ENCODE measurements around the gene TMEM273.

Gene TMEM273

GRCh38 chr10:49167425-49168170, 20.6 kb downstream of the TMEM273 start:
- TF ChIP-seq GATA3 (IDR thresholded peaks at IDR 0.05; ENCODE audit: low read depth, low read length): no peak
- TF ChIP-seq GATA2 (IDR thresholded peaks at IDR 0.05; ENCODE audit: low read depth, low read length): no peak

DNA sequence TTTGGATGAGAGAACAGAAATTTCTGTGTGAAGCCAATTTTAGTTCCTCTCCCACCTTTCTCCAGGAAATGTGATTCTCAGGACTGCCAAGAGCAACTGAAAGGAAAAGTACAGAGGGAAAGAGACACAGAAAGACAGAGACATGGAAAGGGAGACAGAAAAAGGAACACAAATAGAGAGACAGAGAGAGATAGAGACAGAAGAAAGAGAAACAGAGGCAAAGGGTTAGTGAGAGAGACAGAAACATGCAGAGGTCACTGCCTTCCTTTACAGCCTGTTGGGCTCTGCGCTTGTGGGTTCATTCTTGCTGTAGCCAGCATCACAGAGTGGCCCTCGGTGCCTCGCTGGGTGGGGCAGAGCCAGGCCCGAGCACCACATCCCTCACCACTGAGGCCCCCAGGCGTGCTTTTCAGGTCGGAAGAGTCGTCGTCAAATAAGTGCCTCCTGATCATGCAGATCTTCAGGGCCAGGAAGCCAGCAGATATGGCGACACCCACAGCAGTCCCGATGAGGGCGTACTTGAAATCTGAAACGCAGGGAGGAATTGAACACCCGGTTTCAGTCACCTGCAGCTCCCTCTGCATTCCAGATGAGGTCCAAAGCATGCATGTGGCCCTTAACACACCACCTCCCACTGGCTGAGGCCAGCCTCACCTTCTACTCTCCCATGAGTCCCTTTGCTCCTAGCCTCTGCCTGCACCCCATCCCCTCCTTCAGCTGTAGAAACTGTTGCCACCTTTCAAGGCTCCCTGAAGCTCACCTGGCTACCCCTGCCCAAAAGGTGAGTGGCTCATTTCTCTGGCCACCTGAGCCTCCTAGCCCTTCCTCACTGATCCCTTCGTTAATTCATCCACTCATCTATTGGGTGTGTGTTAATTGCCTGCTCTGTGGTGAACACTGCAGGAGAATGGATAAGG, 21.4 kb downstream of the TMEM273 start:
- TF ChIP-seq GATA2 (IDR thresholded peaks at IDR 0.05; ENCODE audit: low read depth, low read length) (no peak), GATA3 (IDR thresholded peaks at IDR 0.05; ENCODE audit: low read depth, low read length) (no peak)

- no peak for TF ChIP-seq GATA3 (IDR thresholded peaks at IDR 0.05; ENCODE audit: low read depth, low read length)
- no peak for TF ChIP-seq GATA2 (IDR thresholded peaks at IDR 0.05; ENCODE audit: low read depth, low read length)
Observed at GRCh38 chr10:49165821-49166483, 22.2 kb downstream of the TMEM273 start.

DNA sequence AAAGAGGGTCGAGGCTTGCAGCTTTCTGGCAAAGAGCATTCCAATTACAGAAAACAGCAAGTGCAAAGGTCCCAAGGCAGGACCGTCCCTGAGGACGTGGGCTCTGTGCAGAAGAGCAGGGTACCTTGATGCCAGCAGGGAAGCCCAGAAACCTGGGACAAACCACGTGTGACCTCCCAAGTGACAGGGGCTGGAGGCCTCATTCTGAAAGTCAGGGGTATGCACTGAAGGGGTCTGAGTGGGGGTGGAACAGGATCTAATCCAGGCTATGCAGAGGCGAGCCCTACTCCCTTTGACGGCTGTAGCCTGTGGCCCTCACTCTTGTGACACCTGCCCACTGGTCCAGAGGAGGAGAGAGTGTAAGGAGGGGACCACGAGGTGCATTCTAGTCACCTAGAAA, 22.9 kb downstream of the TMEM273 start:
- TF ChIP-seq GATA2 (IDR thresholded peaks at IDR 0.05; ENCODE audit: low read depth, low read length): no peak
- no peak for TF ChIP-seq GATA3 (IDR thresholded peaks at IDR 0.05; ENCODE audit: low read depth, low read length)

DNA sequence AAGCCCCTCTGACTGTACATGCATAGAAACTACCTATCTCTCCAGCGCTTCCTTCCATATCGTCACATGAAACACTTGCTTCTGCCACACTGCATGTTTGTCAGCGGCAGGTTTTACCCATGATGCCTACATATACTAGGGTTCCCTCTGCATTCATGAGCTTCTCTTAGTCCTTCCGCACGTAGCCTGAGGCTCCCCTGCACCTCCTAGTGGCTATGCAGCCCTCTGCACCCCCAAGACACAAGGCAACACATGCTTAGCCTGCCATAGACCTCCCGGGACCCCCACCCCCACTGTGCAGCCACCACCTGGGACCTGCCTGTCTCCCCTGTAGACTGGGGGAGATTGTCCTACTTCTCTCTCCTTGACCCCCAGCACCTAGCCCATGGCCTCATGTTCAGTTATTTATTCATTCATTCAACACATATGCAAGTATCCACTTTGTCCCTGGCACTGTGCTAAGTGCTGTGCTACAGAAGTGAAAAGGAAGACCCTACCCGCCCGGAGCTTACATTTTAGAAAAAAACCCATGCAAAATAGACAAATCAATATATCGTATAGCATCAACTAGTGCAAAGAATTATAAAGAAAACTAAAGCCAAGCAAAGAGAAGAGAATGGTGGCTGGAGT, 23.5 kb downstream of the TMEM273 start:
- TF ChIP-seq GATA3 (IDR thresholded peaks at IDR 0.05; ENCODE audit: low read depth, low read length): no peak
- TF ChIP-seq GATA2 (IDR thresholded peaks at IDR 0.05; ENCODE audit: low read depth, low read length): no peak

GRCh38 chr10:49163741-49164140, 24.4 kb downstream of the TMEM273 start:
- no peak for TF ChIP-seq GATA3 (IDR thresholded peaks at IDR 0.05; ENCODE audit: low read depth, low read length)

- TF ChIP-seq GATA3 (IDR thresholded peaks at IDR 0.05; ENCODE audit: low read depth, low read length) (no peak), GATA2 (IDR thresholded peaks at IDR 0.05; ENCODE audit: low read depth, low read length) (no peak)
Observed at GRCh38 chr10:49162761-49163310, 25.4 kb downstream of the TMEM273 start.

DNA sequence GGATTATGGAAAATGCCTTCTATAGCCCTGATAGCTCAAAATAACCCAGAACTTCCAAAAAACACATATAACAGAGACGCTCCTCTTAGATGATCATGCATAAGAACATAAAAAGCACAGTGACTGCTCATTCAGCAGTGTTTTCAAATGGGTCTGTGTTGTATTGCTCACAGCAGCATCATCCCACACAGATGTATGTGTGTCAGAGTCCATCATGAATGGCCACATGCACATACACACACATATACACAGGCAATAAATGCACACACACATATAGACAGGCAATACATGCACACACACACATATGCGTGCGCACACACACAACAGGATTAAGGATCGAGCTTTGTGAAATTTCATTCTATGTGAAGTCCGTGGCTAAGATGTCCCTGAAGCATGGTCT, 26.1 kb downstream of the TMEM273 start:
- no peak for TF ChIP-seq GATA2 (IDR thresholded peaks at IDR 0.05; ENCODE audit: low read depth, low read length)
- TF ChIP-seq GATA3 (IDR thresholded peaks at IDR 0.05; ENCODE audit: low read depth, low read length): no peak

DNA sequence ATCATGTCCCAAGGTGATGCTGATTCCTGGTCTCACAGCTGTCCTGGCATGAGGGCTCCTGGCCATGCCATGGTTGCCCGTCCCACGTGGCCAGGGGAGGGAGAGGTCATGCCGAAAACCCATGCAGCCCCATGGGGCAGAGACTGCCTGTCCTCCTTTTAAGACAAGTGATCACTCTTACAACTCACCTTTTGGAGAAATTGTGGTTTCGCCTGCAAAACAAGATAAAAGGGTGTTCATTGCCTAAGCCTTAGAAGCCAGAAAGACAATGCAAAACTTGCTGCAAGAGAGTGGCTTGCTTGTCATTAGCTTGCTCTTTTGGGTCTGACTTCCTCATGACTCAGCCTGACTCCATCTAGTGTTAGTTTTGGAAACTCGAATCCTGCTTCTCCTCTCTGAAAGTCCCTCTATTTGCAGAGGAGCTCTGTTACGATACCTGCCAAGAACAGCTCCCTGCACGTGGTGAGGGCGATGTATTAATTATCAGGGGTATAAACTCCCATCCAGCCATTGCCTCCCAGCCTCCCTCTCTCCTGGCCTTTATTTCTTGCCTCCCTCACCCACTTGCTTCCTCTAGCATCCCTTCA, 26.7 kb downstream of the TMEM273 start:
- TF ChIP-seq GATA3 (IDR thresholded peaks at IDR 0.05; ENCODE audit: low read depth, low read length) (no peak), GATA2 (IDR thresholded peaks at IDR 0.05; ENCODE audit: low read depth, low read length) (no peak)

DNA sequence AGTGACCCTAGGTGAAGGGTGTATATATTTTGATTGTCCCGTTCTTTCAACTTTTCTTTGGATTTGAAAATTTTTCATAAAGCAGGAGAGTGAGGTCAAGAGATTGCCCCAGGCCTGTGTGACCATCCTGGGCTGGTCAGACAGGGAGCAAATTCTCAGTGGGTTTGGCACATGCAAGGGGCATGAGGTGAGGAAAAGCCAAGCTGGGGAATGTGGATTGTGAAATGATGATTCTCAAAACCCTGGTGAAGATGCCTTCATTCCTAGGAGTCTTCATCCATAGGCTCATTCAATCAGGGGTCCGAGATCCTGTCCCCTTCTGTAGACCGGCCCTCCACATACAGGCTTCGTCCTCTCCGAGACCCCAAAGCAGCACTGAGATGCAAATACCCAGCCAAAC, 27.4 kb downstream of the TMEM273 start:
- TF ChIP-seq GATA2 (IDR thresholded peaks at IDR 0.05; ENCODE audit: low read depth, low read length) (no peak), GATA3 (IDR thresholded peaks at IDR 0.05; ENCODE audit: low read depth, low read length) (no peak)

DNA sequence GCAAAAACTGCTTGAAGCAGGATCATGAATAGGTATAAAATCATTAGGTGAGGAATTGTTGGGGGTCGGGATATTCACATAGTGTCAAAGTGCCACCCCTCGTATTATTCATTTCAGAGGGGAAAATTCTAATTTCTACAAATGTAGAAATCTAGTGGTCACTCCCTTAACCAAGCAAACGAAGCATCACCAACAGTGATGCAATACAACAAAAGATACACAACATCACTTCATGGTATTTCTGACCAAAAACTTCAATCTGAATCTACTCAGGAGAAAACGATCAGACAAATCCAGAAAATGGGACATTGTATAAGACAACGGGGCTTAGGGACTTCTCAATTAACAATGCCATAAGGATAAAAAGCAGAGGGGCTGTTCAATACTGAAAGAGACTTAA, 28.1 kb downstream of the TMEM273 start:
- TF ChIP-seq GATA2 (IDR thresholded peaks at IDR 0.05; ENCODE audit: low read depth, low read length): no peak
- TF ChIP-seq GATA3 (IDR thresholded peaks at IDR 0.05; ENCODE audit: low read depth, low read length): no peak

GRCh38 chr10:49158915-49159314, 29.3 kb downstream of the TMEM273 start:
- TF ChIP-seq GATA3 (IDR thresholded peaks at IDR 0.05; ENCODE audit: low read depth, low read length) (no peak), GATA2 (IDR thresholded peaks at IDR 0.05; ENCODE audit: low read depth, low read length) (no peak)

GRCh38 chr10:49158404-49158803, 29.8 kb downstream of the TMEM273 start:
- TF ChIP-seq GATA3 (IDR thresholded peaks at IDR 0.05; ENCODE audit: low read depth, low read length) (no peak), GATA2 (IDR thresholded peaks at IDR 0.05; ENCODE audit: low read depth, low read length) (no peak)

Measured in SH-SY5Y (cell line).